ENCODE measurements around the gene UMODL1.

DNA sequence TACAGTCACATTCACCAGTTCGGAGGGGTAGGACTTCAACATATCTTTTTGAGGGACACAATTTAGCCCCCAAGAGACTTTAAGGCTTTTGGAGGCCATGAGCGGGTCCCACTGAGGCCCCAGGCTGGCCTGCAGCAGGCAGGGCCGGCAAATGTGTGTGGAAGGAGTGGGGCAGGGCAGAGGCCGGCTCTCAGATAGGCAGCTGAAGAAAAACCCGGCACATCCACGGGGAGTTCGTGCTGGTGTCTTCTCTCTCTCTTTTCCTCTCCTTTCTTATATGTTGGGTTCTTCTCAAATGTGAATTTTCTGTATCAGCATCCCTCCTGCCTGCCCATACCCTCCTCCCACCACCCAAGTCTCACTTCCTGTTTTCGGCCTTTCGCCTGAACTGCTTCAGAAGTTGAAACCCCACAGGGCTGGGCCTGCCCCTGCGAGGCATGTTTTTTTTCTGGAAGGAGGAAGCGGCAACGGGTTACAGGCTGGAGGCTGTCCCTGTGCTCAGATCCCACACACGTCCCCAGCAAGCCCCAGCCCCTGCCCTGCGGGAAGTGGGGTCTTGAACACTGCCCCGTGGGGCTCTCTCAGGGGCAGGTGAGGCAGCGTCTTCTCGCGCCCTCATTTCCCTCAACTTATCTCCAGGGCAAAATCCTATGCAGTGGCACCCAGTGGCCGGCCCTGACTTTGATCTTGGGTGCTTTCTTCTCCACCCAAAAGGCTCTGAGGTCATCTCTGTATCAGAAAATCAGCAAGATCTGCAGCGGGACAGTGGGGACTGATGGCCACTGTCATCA lies 9.7 kb upstream of the UMODL1 start:
- TF ChIP-seq, protein P1, sequence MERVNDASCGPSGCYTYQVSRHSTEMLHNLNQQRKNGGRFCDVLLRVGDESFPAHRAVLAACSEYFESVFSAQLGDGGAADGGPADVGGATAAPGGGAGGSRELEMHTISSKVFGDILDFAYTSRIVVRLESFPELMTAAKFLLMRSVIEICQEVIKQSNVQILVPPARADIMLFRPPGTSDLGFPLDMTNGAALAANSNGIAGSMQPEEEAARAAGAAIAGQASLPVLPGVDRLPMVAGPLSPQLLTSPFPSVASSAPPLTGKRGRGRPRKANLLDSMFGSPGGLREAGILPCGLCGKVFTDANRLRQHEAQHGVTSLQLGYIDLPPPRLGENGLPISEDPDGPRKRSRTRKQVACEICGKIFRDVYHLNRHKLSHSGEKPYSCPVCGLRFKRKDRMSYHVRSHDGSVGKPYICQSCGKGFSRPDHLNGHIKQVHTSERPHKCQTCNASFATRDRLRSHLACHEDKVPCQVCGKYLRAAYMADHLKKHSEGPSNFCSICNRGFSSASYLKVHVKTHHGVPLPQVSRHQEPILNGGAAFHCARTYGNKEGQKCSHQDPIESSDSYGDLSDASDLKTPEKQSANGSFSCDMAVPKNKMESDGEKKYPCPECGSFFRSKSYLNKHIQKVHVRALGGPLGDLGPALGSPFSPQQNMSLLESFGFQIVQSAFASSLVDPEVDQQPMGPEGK (CRISPR knock-in tag; IDR thresholded peaks at IDR 0.05; ENCODE audit: borderline replicate concordance), result no peak
- TF ChIP-seq RARB (CRISPR knock-in tag; IDR thresholded peaks at IDR 0.05) (no peak), ARNTL (CRISPR knock-in tag; IDR thresholded peaks at IDR 0.05; ENCODE audit: borderline replicate concordance, low read depth) (no peak), TCF4 (CRISPR knock-in tag; IDR thresholded peaks at IDR 0.05; ENCODE audit: borderline replicate concordance) (no peak), ISL1 (CRISPR knock-in tag; IDR thresholded peaks at IDR 0.05) (no peak), ZC3H10 (CRISPR knock-in tag; IDR thresholded peaks at IDR 0.05) (no peak), OSR1 (CRISPR knock-in tag; IDR thresholded peaks at IDR 0.05) (no peak), ZFP3 (CRISPR knock-in tag; IDR thresholded peaks at IDR 0.05) (no peak), BACH2 (CRISPR knock-in tag; IDR thresholded peaks at IDR 0.05; ENCODE audit: borderline replicate concordance) (no peak), PPARA (CRISPR knock-in tag; IDR thresholded peaks at IDR 0.05; ENCODE audit: borderline replicate concordance) (no peak), CSDC2 (CRISPR knock-in tag; IDR thresholded peaks at IDR 0.05) (no peak), ESRRG (CRISPR knock-in tag; IDR thresholded peaks at IDR 0.05) (no peak), POU6F1 (CRISPR knock-in tag; IDR thresholded peaks at IDR 0.05; ENCODE audit: borderline replicate concordance, low read depth) (no peak), ZNF8 (CRISPR knock-in tag; IDR thresholded peaks at IDR 0.05) (no peak)
